ENCODE measurements around the gene STRN4.
"Not testable (repeated sequence)": the region's sequence is repeated elsewhere in the genome, so short reads cannot be mapped to it uniquely, and the experiment has no call there.

Gene STRN4

GRCh38 chr19:46746281-46747057 is at the start of gene STRN4:
STRN4 (minus strand) TSS chr19:46746450; CDS start chr19:46746430, 20 bp downstream.
- DNase-seq: peak; percentile 70

- DNase-seq: peak; percentile 76
Observed at GRCh38 chr19:46791944-46792343, 45.7 kb upstream of the STRN4 start.

- DNase-seq: no peak
Observed at GRCh38 chr19:46789371-46789770, 43.1 kb upstream of the STRN4 start.

- no peak for DNase-seq
Observed at GRCh38 chr19:46788968-46789338, 42.7 kb upstream of the STRN4 start.

GRCh38 chr19:46788262-46788967 is 42.2 kb upstream of the STRN4 start, which contains the start of gene SLC1A5:
SLC1A5 (minus strand) TSS chr19:46788594; CDS start chr19:46787965, 629 bp downstream.
- DNase-seq: peak; percentile 99

GRCh38 chr19:46787331-46788261 is 41.3 kb upstream of the STRN4 start:
- DNase-seq: peak; percentile 34

GRCh38 chr19:46787040-46787330 is 40.7 kb upstream of the STRN4 start:
- no peak for DNase-seq

- DNase-seq: peak; percentile 86
Observed at GRCh38 chr19:46786236-46787039, 40.2 kb upstream of the STRN4 start.

- DNase-seq: no peak
Observed at GRCh38 chr19:46785980-46786235, 39.7 kb upstream of the STRN4 start.

GRCh38 chr19:46785054-46785979 is 39.1 kb upstream of the STRN4 start:
- no peak for DNase-seq

GRCh38 chr19:46784262-46785053 is 38.2 kb upstream of the STRN4 start:
- DNase-seq: peak; percentile 48

GRCh38 chr19:46783670-46784069 is 37.4 kb upstream of the STRN4 start:
- no peak for DNase-seq

GRCh38 chr19:46782355-46783019 is 36.2 kb upstream of the STRN4 start:
- DNase-seq: no peak

GRCh38 chr19:46777956-46778645 is 31.9 kb upstream of the STRN4 start:
- not testable (repeated sequence) for DNase-seq

GRCh38 chr19:46776927-46777911 is 31.0 kb upstream of the STRN4 start:
- no peak for DNase-seq

- DNase-seq: no peak
Observed at GRCh38 chr19:46775642-46776258, 29.5 kb upstream of the STRN4 start.

- no peak for DNase-seq
Observed at GRCh38 chr19:46773018-46773399, 26.8 kb upstream of the STRN4 start.
